GM10266 (cell line): Measurements from ENCODE around the gene UBE2J1.

ENCODE experiments used
- DNase-seq: peaks from one replicate; pipeline ENCODE4 v3.0.0; 2012; ENCODE audit errors: extremely low spot score
- TF ChIP-seq, protein P1 (sequence below): IDR thresholded peaks from 2 replicates; pipeline ENCODE4 v1.5.1; 2012; ENCODE audit warnings: mild to moderate bottlenecking, low read depth; ENCODE audit not compliant: control insufficient read depth, insufficient read depth; ENCODE audit errors: missing control alignments

The UBE2J1 gene

DNA sequence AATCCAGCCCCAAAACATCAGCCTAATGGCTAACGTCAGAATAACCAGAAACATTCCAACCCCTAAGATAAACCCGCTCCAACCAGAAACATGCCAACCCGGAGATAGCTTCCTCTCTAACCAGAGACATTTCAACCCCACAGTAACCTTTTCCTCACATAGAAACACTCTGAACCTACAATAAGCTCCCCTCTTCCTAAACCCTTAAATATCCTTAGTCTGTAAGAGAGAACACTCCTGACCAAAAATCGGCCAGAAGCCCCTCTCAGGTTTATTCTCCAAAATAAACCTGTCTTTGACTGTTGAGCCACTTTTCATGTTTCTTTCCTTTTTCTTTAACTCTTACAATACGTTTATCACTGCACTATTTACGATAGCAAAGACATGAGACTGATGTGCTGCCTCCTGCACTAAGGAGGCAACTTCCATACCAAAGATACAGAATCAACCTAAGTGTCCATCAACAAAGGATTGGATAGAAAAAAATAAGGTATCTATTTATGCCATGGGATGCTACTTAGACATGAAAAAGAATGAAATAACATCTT, 32.4 kb downstream of the UBE2J1 start:
- TF ChIP-seq, protein P1, sequence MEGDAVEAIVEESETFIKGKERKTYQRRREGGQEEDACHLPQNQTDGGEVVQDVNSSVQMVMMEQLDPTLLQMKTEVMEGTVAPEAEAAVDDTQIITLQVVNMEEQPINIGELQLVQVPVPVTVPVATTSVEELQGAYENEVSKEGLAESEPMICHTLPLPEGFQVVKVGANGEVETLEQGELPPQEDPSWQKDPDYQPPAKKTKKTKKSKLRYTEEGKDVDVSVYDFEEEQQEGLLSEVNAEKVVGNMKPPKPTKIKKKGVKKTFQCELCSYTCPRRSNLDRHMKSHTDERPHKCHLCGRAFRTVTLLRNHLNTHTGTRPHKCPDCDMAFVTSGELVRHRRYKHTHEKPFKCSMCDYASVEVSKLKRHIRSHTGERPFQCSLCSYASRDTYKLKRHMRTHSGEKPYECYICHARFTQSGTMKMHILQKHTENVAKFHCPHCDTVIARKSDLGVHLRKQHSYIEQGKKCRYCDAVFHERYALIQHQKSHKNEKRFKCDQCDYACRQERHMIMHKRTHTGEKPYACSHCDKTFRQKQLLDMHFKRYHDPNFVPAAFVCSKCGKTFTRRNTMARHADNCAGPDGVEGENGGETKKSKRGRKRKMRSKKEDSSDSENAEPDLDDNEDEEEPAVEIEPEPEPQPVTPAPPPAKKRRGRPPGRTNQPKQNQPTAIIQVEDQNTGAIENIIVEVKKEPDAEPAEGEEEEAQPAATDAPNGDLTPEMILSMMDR, result no peak
- no peak for DNase-seq

DNA sequence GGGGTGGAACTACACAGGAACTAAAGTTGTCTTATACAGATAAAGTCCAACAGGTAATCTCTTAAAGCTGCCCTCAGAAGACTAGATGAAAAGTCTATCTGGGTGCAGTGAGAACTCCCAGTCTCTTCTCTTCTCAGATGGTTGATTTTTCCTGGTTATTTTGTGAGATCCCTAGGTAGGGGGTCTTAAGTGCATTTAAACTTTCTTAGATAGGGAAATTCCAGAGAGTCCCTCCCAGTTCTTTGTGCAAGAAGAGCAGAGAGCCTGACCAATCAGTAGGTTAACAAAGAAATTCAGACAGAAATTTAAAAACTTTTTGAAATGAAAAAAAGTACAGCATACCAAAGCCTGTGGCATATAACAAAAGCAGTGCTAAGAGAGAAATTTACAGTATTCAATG, 35.5 kb downstream of the UBE2J1 start:
- TF ChIP-seq, protein P1, result no peak
- no peak for DNase-seq

GRCh38 chr6:89315249-89315885, 37.2 kb downstream of the UBE2J1 start, which contains the start of gene GABRR2:
TSS of gene GABRR2 (minus strand) at chr6:89315299. CDS start at chr6:89315165, 134 bp downstream.
- no peak for DNase-seq
- TF ChIP-seq, protein P1, result no peak

DNA sequence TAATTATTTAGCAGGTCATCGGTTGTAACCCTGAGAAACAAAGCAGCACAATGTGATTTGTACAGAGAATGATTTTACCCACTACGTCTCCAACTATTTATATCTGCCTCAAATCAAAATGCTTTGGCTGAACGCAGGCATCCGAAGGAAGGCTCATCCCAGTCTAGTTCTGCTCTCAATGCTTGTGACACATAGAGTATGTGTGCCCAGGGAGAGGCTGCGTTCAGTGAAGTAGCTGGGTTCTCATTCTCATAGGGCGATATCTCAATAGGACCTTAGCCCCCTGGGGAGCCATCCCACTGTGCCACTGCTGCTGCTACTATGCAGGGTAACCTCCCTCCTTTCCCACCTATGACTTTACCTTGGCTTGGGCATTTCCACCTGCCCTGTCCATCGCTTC, 37.8 kb downstream of the UBE2J1 start:
- TF ChIP-seq, protein P1, result no peak
- no peak for DNase-seq

GRCh38 chr6:89313006-89313405, 39.5 kb downstream of the UBE2J1 start:
- TF ChIP-seq, protein P1, result no peak
- no peak for DNase-seq

- TF ChIP-seq, protein P1, result no peak
- DNase-seq, result no peak
Observed at GRCh38 chr6:89311853-89312531, 40.5 kb downstream of the UBE2J1 start.

DNA sequence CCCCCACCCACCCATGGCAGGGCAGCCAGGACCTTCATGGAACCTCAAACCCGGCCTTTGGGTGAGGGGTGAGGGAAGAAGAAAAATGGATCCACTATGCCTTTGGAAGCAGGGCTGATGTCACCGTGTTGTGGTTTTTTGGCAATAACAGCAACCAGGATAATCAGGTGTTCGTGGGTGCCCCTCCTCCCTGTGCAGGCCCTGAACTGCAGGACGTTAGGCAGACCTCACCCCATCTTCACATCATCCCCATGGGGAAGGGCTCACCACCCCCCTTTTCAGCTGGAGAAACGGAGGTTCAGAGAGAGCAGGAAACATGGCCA, 41.0 kb downstream of the UBE2J1 start:
- TF ChIP-seq, protein P1, result no peak
- DNase-seq, result no peak
